ENCODE measurements around the gene SIK1. TPM values are rescaled to one million over a fixed set of nuclear protein-coding genes. Genes with fewer than 3 reads are reported as not detected.

SIK1 gene
- total RNA-seq, 1 experiment from 2014 or later: 23.2 TPM

DNA sequence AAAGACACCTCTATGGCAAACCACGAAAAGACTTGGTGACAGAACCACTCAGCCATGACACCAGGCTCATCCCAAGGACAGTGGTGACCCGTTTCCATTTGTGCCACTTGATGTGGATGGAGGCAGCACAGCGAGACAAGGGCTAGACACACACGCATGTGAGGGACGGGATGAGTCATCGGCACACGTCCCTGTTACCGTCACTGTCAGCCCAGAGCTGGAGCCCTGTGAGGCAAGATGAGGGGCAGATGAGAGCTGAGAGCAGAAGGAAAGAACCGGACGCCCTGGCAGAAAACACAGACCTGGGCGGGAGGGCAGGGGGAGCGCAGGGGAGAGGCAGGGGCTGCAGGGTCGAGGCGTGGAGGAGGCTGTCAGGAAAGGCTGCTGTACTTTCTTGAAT is 57.8 kb downstream of the SIK1 start:
- DNase-seq (ENCODE audit: extremely low read depth, low read depth): peak; percentile 61

DNA sequence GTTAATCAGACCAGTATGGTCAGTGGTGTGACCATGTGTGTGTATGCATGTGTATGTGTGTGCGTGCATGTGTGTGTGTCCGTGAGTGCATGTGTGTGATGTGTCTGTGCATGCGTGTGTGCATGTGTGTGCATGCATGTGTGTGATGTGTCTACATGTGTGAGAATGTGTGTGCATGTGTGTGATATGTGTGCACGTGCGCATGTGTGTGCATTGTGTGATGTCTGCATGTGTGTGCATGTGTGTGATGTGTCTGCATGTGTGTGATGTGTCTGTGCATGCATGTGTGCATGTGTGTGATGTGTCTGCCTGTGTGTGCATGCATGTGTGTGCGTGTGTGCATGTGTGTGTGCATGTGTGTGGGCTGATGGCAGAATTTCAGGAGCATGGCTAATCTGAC is 58.2 kb downstream of the SIK1 start:
- no peak for DNase-seq (ENCODE audit: extremely low read depth, low read depth)

DNA sequence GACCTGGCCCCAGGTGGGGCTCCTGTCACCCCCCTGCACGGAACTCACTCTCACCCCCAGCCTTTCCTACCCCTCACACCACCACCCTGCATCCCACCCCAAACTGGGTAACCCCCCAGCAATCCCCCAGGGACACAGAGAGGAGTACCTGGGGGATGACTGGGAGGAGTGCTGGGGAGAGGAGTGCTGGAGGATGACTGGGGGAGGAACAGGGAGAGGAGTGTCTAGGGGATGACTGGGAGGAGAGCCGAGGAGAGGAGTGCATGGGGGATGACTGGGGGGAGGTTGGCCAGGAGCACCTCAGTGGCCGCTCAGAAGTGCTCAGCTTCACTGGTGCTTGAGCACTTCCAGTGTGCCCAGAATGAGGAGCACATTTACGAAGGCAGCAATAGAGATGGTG is 59.1 kb downstream of the SIK1 start:
- DNase-seq (ENCODE audit: extremely low read depth, low read depth): no peak

DNA sequence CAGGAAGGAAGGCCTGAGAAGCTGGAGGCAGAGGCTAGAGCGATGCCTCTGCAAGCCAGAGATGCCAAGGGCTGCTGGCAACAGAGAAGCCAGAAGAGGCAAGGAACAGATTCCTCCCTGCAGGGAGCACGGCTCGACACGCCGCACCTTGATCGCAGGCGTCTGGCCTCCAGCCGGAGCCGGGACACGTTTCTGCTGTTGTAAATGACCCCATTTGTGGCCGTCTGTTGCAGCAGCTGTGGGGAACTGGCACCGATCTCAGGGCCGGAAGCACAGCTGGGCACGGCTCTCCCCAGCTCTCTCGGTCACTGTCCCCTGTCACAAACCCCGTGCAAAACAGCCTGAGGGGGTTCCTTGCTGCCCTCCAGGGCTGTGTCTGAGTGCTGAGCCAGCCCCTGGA is 59.6 kb downstream of the SIK1 start:
- no peak for DNase-seq (ENCODE audit: extremely low read depth, low read depth)

GRCh38 chr21:43366656-43367055 is 60.3 kb downstream of the SIK1 start:
- no peak for DNase-seq (ENCODE audit: extremely low read depth, low read depth)

DNA sequence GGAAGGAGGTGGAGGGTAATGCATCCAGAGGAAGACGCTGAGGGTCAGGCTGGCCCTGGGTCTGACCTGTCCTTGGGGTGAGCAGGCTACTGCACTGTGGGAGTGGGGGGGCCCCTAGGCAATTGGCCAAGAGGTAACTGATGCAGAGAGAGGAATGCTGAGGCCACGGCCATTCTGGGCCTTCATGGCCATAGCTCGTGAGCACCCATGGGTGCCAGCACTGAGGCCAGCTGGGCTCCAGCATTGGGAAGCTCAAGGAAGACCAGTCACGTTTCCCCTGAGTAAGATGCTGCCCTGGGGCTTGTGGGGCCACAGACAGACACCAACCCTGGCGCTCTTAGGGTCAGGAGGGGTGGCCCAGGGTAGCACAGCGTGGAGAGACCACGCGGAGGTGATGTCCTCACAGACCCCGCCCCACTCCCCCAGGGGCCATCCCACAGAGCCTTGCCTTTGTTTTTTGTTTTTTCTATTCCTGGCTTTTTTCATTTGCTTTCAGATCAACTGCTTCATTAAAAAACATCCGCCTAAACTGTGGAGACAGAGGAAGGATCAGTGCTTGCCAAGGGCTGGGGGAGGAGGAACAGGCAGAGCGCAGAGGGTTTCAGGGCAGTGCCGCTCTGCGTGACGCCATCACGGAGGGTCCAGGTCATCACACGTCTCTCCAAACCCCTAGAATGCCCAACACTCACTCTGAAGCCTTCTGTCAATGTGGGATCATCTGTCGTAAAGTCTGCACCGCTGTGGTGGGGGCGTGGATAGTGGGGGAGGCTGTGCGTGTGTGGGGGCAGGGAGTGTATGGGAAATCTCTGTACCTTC is 61.1 kb downstream of the SIK1 start:
- no peak for DNase-seq (ENCODE audit: extremely low read depth, low read depth)

DNA sequence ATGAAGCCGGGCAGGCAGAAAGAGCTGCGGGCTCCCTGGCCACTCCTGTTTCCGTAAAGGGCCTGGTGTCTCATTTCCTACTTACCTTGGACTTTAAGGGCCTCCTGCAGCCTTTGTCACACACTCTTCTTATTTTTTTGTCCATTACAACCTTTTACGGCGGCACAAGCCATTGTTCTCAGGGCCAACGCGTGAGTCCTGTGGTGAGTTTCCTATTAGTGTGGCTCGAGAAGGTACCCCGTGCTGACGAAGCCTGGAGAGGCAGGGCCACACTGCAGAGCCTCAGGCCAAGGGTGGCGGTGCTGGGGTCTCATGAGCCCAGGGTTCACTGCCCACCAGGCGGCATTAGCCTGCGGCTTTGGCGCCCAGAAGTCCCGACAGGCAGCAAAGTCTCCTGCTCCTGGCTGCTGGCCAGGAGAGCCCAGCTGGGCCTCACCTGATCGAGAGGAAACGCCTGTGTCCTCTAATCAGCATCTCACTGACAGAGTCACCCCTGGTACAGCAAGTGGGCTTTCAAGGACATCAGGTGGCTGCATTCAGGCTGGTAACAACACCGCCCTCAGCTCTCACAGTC is 62.0 kb downstream of the SIK1 start:
- DNase-seq (ENCODE audit: extremely low read depth, low read depth): no peak

Other genes with a start within 250 kb of the SIK1 start
- 1.0 and 1.1 TPM in 2 replicates for gene HSF2BP, start 232.4 kb upstream of the SIK1 start, total RNA-seq (2014; rRNA removed; shearing (Covaris generic))
- gene RRP1B, start 232.4 kb upstream of the SIK1 start, total RNA-seq (2014; rRNA removed; shearing (Covaris generic)): 28.2 and 33.1 TPM in 2 replicates